Upper lobe of left lung (tissue), 6 donors: ENCODE measurements around the gene FTHL17. TPM values are rescaled to one million over a fixed set of nuclear protein-coding genes. Genes with fewer than 3 reads are reported as not detected.

Experiments used
- ATAC-seq, 2 donors: fragments of 200-7000 bp; cut with Tn5 transposase; one replicate each; pipeline ENCODE4 v1.9.1; 2022; ENCODE audit warnings: mild to moderate bottlenecking in 2 of 2, moderate library complexity in 2 of 2; ENCODE audit not compliant: low FRiP score in 2 of 2
- DNase-seq, 2 donors: peaks; one replicate each; pipeline ENCODE4 v3.0.0-alpha.2; 2019 to 2020
- H3K27ac ChIP-seq, 4 donors: fragments of 200-600 bp; sonication (generic); one replicate each; pipeline ENCODE4 v1.5.1; 2016 to 2019
- H3K27me3 ChIP-seq, 4 donors: fragments of 200-600 bp; sonication (generic); one replicate each; pipeline ENCODE4 v1.5.1; 2017 to 2019
- H3K36me3 ChIP-seq, 4 donors: fragments of 200-600 bp; sonication (generic); one replicate each; pipeline ENCODE4 v1.5.1; 2016 to 2019
- H3K4me1 ChIP-seq, 4 donors: fragments of 200-600 bp; sonication (generic); one replicate each; pipeline ENCODE4 v1.5.1; 2018 to 2019
- H3K4me3 ChIP-seq, 4 donors: fragments of 200-600 bp; sonication (generic); one replicate each; pipeline ENCODE4 v1.5.1; 2017 to 2019; ENCODE audit warnings: mild to moderate bottlenecking in 2 of 4, moderate library complexity in 1 of 4
- H3K9me3 ChIP-seq, 4 donors: fragments of 200-600 bp; sonication (generic); one replicate each; pipeline ENCODE4 v1.5.1; 2018 to 2019
- CTCF ChIP-seq, 6 experiments: fragments of 450-650 bp in 4 of 6; fragments of 200-600 bp in 2 of 6; sonication (generic) in 2 of 6; IDR thresholded peaks; one replicate each; pipeline ENCODE4 v1.5.1; 2016 to 2019; ENCODE audit warnings: antibody characterized with exemption in 6 of 6
- EP300 ChIP-seq, 4 donors: sonication (generic); formaldehyde crosslinking; IDR thresholded peaks; one replicate each; pipeline ENCODE4 v1.5.1; 2017; ENCODE audit warnings: antibody characterized with exemption in 4 of 4, control low read depth in 2 of 4
- POLR2A ChIP-seq, 4 donors: fragments of 450-650 bp; IDR thresholded peaks; one replicate each; pipeline ENCODE4 v1.5.1; 2016 to 2017; ENCODE audit warnings: antibody characterized with exemption in 4 of 4, mild to moderate bottlenecking in 2 of 4
- POLR2AphosphoS5 ChIP-seq, 2 donors: sonication (generic); formaldehyde crosslinking; IDR thresholded peaks; one replicate each; pipeline ENCODE4 v1.5.1; 2017; ENCODE audit warnings: antibody characterized with exemption in 2 of 2
- WGBS, 2 donors: methylation state at CpG; one replicate each; pipeline ENCODE4 v1.1.5; 2017 to 2018; 5-methylcytosine and 5-hydroxymethylcytosine counted together
- total RNA-seq, 6 donors: library from RNA; depleted of rRNA in 4 of 6; stranded (reverse); fragments of >200 nt in 4 of 6; gene quantifications; one replicate each; pipeline versions ENCODE4 v1.1.0 to v1.2.1, GENCODE V29; 2016 to 2021
- donor health status: DM: no; HTN: no; CAD: no; lungs with moderate emphysema.
- donor health status: DM: no; HTN: yes; CAD: no; lungs with severe emphysema.

The FTHL17 gene
- total RNA-seq: not detected

DNA sequence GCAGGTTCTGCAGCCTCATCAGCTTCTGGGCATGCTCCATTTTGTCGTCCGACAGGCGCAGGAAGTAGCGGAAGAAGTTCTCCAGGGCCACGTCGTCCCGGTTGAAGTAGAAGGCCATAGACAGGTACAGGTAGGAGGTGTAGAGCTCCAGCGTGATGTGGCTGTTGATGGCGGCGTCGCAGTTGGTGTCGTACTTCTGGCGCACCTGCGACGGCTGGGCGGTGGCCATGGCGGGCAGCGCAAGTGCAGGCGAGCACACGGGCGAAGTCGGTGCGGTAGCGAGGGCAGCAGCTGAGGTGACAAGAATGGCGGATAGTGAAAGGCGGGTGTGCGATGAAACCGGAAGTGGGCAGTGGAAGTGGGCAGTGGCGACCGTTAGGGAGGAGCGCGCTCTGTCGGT, at the start of gene FTHL17:
TSS of gene FTHL17 (minus strand) at position 317 of the 400 bp plus-strand sequence. CDS start at position 229, 88 bp downstream.
- no peak for TF ChIP-seq CTCF (IDR thresholded peaks at IDR 0.05)
- no peak for TF ChIP-seq EP300 (IDR thresholded peaks at IDR 0.05)
- TF ChIP-seq POLR2A (IDR thresholded peaks at IDR 0.05): no peak
- TF ChIP-seq POLR2AphosphoS5 (IDR thresholded peaks at IDR 0.05): no peak
- no peak for DNase-seq
- Histone ChIP-seq H3K4me1 (no peaks in the 10 kb centered on the region), H3K9me3 (peaks cover 0 to 6% (median 0%) of the 10 kb centered on the region in 4 donors), H3K4me3 (no peak within 1 kb of the TSS), H3K27ac (no peak within 1 kb of the TSS), H3K27me3 (no peaks in the 10 kb centered on the region), H3K36me3 (no peaks in the 10 kb centered on the region)
- no peak for ATAC-seq
- WGBS, 2 donors: 88 to 100% methylated on average over 1 to 33 of the region's 33 CpGs

DNA sequence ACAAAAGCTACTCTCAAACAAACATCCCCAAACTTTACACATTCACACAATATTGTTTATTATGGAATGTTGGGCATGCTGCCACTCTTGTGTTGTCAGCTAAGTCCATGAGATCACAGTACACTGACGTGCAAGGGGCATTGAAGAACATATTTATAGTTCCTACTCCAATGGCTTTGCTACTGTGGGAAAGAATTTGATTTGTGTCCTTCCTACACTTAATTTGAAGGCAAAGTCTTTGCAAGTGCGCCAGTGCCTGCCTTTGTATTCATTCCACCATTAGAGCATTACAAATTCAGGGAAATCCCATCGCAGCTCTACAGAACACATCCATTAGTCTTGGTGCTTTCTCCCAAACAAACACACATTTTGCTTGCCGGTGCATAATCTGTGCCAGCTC, 45.4 kb upstream of the FTHL17 start:
- Histone ChIP-seq H3K9me3 (no peaks in the 10 kb centered on the region), H3K4me3 (no peak overlapping the region)
- ATAC-seq: no peak

GRCh38 chrX:31115398-31115797, 43.6 kb upstream of the FTHL17 start:
- WGBS, 2 donors: 57 to 71% methylated on average over 4 of the region's 4 CpGs

More for the DNA sequence above, 45.4 kb upstream of the FTHL17 start:
- 42 to 61% methylated on average over 4 of the region's 4 CpGs for WGBS, 2 donors
- TF ChIP-seq POLR2A (IDR thresholded peaks at IDR 0.05): no peak
- no peak for TF ChIP-seq EP300 (IDR thresholded peaks at IDR 0.05)
- DNase-seq: no peak
- Histone ChIP-seq H3K27me3 (no peaks in the 10 kb centered on the region), H3K27ac (no peak overlapping the region), H3K4me1 (no peaks in the 10 kb centered on the region), H3K36me3 (no peaks in the 10 kb centered on the region)

GRCh38 chrX:31114858-31115257, 43.0 kb upstream of the FTHL17 start:
- 47 to 82% methylated on average over 2 of the region's 2 CpGs for WGBS, 2 donors
- H3K4me3 ChIP-seq: no peak overlapping the region
- no peak for TF ChIP-seq POLR2A (IDR thresholded peaks at IDR 0.05)
- no peak for TF ChIP-seq CTCF (IDR thresholded peaks at IDR 0.05)
- TF ChIP-seq POLR2AphosphoS5 (IDR thresholded peaks at IDR 0.05): no peak
- TF ChIP-seq EP300 (IDR thresholded peaks at IDR 0.05): no peak
- H3K27ac ChIP-seq: no peak overlapping the region
- H3K9me3 ChIP-seq: no peaks in the 10 kb centered on the region
- H3K4me1 ChIP-seq: no peaks in the 10 kb centered on the region
- no peaks in the 10 kb centered on the region for H3K36me3 ChIP-seq
- no peaks in the 10 kb centered on the region for H3K27me3 ChIP-seq
- ATAC-seq (no peak), DNase-seq (no peak)

More at GRCh38 chrX:31115398-31115797, 43.6 kb upstream of the FTHL17 start:
- H3K36me3 ChIP-seq: no peaks in the 10 kb centered on the region
- DNase-seq (no peak), ATAC-seq (no peak)
- H3K4me3 ChIP-seq: no peak overlapping the region
- no peak overlapping the region for H3K27ac ChIP-seq
- TF ChIP-seq EP300 (IDR thresholded peaks at IDR 0.05): no peak
- no peaks in the 10 kb centered on the region for H3K9me3 ChIP-seq
- no peaks in the 10 kb centered on the region for H3K4me1 ChIP-seq
- no peaks in the 10 kb centered on the region for H3K27me3 ChIP-seq

- Histone ChIP-seq H3K27me3 (no peaks in the 10 kb centered on the region), H3K27ac (no peak overlapping the region), H3K4me3 (no peak overlapping the region), H3K4me1 (no peaks in the 10 kb centered on the region), H3K9me3 (no peaks in the 10 kb centered on the region), H3K36me3 (no peaks in the 10 kb centered on the region)
- ATAC-seq (no peak), DNase-seq (no peak)
- no peak for TF ChIP-seq EP300 (IDR thresholded peaks at IDR 0.05)
- no peak for TF ChIP-seq CTCF (IDR thresholded peaks at IDR 0.05)
- no peak for TF ChIP-seq POLR2A (IDR thresholded peaks at IDR 0.05)
- no peak for TF ChIP-seq POLR2AphosphoS5 (IDR thresholded peaks at IDR 0.05)
- WGBS, 2 donors: 63 to 82% methylated on average over 5 of the region's 5 CpGs
Observed at GRCh38 chrX:31112226-31112999, 40.6 kb upstream of the FTHL17 start.

DNA sequence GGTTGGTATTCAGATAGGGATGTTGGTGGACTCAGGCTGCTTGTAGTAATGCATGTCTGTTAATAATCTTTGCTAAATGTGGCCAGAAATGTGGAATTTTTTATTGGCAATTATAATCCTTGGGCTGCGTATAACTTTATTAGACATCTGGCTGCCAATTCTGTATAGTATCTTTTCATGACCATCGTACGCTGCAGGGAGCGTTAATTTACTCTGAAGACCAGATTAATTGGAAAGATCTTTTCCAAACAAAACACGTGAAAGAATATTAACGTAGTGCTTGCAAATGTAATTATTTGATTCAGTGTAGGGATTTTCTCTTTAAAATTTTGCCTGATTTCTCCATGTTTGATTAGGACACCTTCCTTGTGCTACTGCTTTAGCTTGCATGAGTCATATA, 38.8 kb upstream of the FTHL17 start:
- no peaks in the 10 kb centered on the region for H3K4me1 ChIP-seq
- ATAC-seq: no peak
- no peak overlapping the region for H3K27ac ChIP-seq
- 88 to 94% methylated on average over 6 of the region's 6 CpGs for WGBS, 2 donors
- no peaks in the 10 kb centered on the region for H3K36me3 ChIP-seq
- no peaks in the 10 kb centered on the region for H3K27me3 ChIP-seq
- DNase-seq: no peak
- TF ChIP-seq POLR2AphosphoS5 (IDR thresholded peaks at IDR 0.05) (no peak), CTCF (IDR thresholded peaks at IDR 0.05) (no peak), POLR2A (IDR thresholded peaks at IDR 0.05) (no peak), EP300 (IDR thresholded peaks at IDR 0.05) (no peak)
- H3K9me3 ChIP-seq: no peaks in the 10 kb centered on the region
- no peak overlapping the region for H3K4me3 ChIP-seq
